ENCODE results near the gene BTBD8.

GRCh38 chr1:92219028-92219427 lies 138.9 kb downstream of the BTBD8 start:
- TF ChIP-seq CTCF (IDR thresholded peaks at IDR 0.05) (no peak), POLR2AphosphoS5 (IDR thresholded peaks at IDR 0.05) (no peak), EP300 (IDR thresholded peaks at IDR 0.05) (no peak), POLR2A (IDR thresholded peaks at IDR 0.05) (no peak)
